Keratinocyte (primary cell): Measurements from ENCODE around the gene PAQR8.

ENCODE experiments used
- CTCF ChIP-seq, 3 experiments: IDR thresholded peaks in 1 of 3; conservative IDR thresholded peaks in 1 of 3; optimal IDR thresholded peaks in 1 of 3; 2 replicates in 2 of 3; 3 replicates in 1 of 3; pipeline versions ENCODE3 to v1.5.1; 2011; ENCODE audit warnings: low read length in 3 of 3, mild to moderate bottlenecking in 3 of 3, moderate library complexity in 2 of 3, control low read depth in 1 of 3, inconsistent platforms in 1 of 3; ENCODE audit not compliant: insufficient read depth in 2 of 3; ENCODE audit errors: extremely low read depth in 1 of 3
- EZH2 ChIP-seq: IDR thresholded peaks from one replicate; pipeline ENCODE4 v1.6.1; 2012; ENCODE audit warnings: inconsistent platforms, mild to moderate bottlenecking, low read length, moderate library complexity

DNA sequence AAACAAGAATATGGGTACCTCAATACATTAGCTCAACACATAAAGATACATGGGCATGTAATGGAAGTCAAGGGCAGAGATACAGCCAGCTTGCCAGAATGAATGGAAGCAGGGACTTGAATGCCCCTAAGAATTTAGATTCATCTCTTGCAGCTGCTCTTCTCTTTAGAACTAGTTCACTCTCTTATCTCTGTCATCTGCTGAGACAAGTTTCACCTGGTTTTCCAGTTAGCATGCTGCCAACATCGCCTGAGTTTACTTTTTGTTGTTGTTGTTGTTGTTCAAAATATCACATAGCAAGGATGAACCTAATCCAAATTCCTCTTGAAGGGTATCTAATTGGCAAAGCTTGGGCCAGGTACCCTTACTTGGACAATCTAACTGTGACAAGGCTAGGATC lies 14.1 kb upstream of the PAQR8 start:
- TF ChIP-seq CTCF (optimal IDR thresholded peaks at IDR 0.05 in 1 of 3, IDR thresholded peaks at IDR 0.05 in 1 of 3, conservative IDR thresholded peaks at IDR 0.05 in 1 of 3; ENCODE audit: extremely low read depth in 1 of 3, insufficient read depth in 2 of 3, low read length in 3 of 3) (no peak), EZH2 (no peak)
